Loucy (cell line): Measurements from ENCODE around the gene TRAF3IP3.

Experiments used
- H2AFZ ChIP-seq: fragments of 200-600 bp; sonication (generic); 2 replicates; pipeline ENCODE4 v1.6.0; 2016; ENCODE audit warnings: antibody characterized with exemption, mild to moderate bottlenecking, low read length, moderate library complexity
- H3F3A ChIP-seq: fragments of 200-600 bp; 2 replicates; pipeline ENCODE4 v1.6.0; 2016; ENCODE audit warnings: antibody characterized with exemption, low read depth, mild to moderate bottlenecking
- H3K27me3 ChIP-seq: fragments of 200-600 bp; sonication (generic); 2 replicates; pipeline ENCODE4 v1.6.1; 2014; ENCODE audit warnings: low read length, mild to moderate bottlenecking; ENCODE audit not compliant: insufficient read depth, poor library complexity, severe bottlenecking
- H3K36me3 ChIP-seq: fragments of 200-600 bp; sonication (generic); 2 replicates; pipeline ENCODE4 v1.6.1; 2016; ENCODE audit warnings: low read length; ENCODE audit not compliant: insufficient read depth
- H3K4me1 ChIP-seq: fragments of 200-600 bp; sonication (generic); 2 replicates; pipeline ENCODE4 v1.5.1; 2014; ENCODE audit warnings: low read length, mild to moderate bottlenecking; ENCODE audit not compliant: insufficient read depth, poor library complexity, severe bottlenecking
- H3K4me2 ChIP-seq: fragments of 200-600 bp; sonication (generic); 2 replicates; pipeline ENCODE4 v1.6.0; 2014; ENCODE audit warnings: antibody characterized with exemption, low read length, low read depth, mild to moderate bottlenecking; ENCODE audit not compliant: poor library complexity, severe bottlenecking
- H3K4me3 ChIP-seq: fragments of 200-600 bp; sonication (generic); 2 replicates; pipeline ENCODE4 v1.5.1; 2014; ENCODE audit warnings: low read length, mild to moderate bottlenecking, mixed read lengths; ENCODE audit not compliant: poor library complexity, severe bottlenecking
- H3K79me2 ChIP-seq: fragments of 200-600 bp; sonication (generic); 2 replicates; pipeline ENCODE4 v1.6.1; 2014; ENCODE audit warnings: low read length; ENCODE audit not compliant: insufficient read depth
- H3K9ac ChIP-seq: fragments of 200-600 bp; sonication (generic); 2 replicates; pipeline ENCODE4 v1.6.0; 2014; ENCODE audit warnings: mild to moderate bottlenecking, low read depth, low read length, moderate library complexity; ENCODE audit not compliant: poor library complexity, severe bottlenecking
- H3K9me2 ChIP-seq: fragments of 200-600 bp; sonication (generic); replicated peaks from 2 replicates; pipeline ENCODE4 v1.6.1; 2016; ENCODE audit warnings: low read depth, low read length, mixed read lengths
- H3K9me3 ChIP-seq: fragments of 200-600 bp; sonication (generic); 2 replicates; pipeline ENCODE4 v1.6.1; 2014; ENCODE audit warnings: mild to moderate bottlenecking, antibody characterized with exemption, low read length, low read depth; ENCODE audit not compliant: insufficient read depth
- H4K20me1 ChIP-seq: fragments of 200-600 bp; sonication (generic); 2 replicates; pipeline ENCODE4 v1.6.0; 2014; ENCODE audit warnings: antibody characterized with exemption, low read length, mild to moderate bottlenecking; ENCODE audit not compliant: insufficient read depth, poor library complexity, severe bottlenecking
- EZH2phosphoT487 ChIP-seq: fragments of 200-600 bp; IDR thresholded peaks from 2 replicates; pipeline ENCODE4 v1.6.1; 2018; ENCODE audit warnings: antibody characterized with exemption, mild to moderate bottlenecking, moderate library complexity, borderline replicate concordance
- TF ChIP-seq, protein P1 (sequence below): fragments of 200-600 bp; sonication (generic); conservative IDR thresholded peaks from 2 replicates; pipeline ENCODE4 v1.5.1; 2014; ENCODE audit warnings: mild to moderate bottlenecking, antibody characterized with exemption, low read length

TRAF3IP3 gene

DNA sequence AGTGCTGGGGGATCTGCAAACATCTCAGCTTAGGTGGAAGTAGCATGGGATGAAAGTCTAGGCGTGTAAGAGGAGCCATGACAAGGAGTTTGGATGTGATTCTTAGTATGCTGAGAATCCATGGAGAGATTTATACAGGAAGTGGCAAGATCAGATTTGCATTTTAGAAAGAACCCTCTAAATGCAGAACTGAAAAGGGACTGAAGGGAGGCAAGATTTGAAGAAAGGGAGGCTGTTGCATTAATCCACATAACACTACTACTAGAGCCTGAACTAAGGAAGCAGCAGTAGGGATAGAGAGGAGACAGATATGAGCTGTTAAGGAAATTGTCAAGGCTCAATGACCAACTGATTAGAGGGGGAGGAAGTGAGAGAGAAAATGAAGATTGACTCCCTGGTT is 18.7 kb downstream of the TRAF3IP3 start:
- Histone ChIP-seq H3K9me2 (no peaks in the 10 kb centered on the region), H3K4me2 (no peak overlapping the region), H3K27me3 (no peaks in the 10 kb centered on the region), H3F3A (peaks cover 5% of the 10 kb centered on the region; the same call in 1 of the 2 replicates), H3K36me3 (peaks cover 58% of the 10 kb centered on the region), H3K79me2 (peaks cover 18% of the 10 kb centered on the region), H4K20me1 (peaks cover 5% of the 10 kb centered on the region), H3K9me3 (no peaks in the 10 kb centered on the region), H3K4me1 (peaks cover 8% of the 10 kb centered on the region), H3K9ac (no peak overlapping the region), H3K4me3 (no peak overlapping the region), H2AFZ (no peak overlapping the region)
- TF ChIP-seq, protein P1, sequence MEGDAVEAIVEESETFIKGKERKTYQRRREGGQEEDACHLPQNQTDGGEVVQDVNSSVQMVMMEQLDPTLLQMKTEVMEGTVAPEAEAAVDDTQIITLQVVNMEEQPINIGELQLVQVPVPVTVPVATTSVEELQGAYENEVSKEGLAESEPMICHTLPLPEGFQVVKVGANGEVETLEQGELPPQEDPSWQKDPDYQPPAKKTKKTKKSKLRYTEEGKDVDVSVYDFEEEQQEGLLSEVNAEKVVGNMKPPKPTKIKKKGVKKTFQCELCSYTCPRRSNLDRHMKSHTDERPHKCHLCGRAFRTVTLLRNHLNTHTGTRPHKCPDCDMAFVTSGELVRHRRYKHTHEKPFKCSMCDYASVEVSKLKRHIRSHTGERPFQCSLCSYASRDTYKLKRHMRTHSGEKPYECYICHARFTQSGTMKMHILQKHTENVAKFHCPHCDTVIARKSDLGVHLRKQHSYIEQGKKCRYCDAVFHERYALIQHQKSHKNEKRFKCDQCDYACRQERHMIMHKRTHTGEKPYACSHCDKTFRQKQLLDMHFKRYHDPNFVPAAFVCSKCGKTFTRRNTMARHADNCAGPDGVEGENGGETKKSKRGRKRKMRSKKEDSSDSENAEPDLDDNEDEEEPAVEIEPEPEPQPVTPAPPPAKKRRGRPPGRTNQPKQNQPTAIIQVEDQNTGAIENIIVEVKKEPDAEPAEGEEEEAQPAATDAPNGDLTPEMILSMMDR: no peak
- no peak for TF ChIP-seq EZH2phosphoT487

DNA sequence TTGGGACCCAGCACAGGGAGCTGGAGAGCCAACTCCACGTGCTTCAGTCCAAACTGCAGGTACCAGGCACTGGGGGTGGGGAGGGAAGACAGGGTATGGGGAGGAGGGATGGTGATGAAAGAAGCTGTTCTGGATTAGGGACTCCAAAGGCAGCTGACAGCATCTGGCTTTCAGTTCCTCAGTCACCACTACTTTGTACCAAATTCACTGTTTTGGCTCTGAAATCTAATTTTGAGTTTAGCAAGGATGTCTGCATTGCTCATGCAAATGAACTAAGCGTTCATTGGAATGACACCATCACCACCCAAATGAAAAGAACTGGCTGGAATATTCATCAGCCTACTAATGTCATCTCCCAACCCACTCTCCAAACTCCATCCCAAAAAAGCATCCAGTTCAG is 19.8 kb downstream of the TRAF3IP3 start:
- Histone ChIP-seq H3K4me1 (no peaks in the 10 kb centered on the region), H3K27me3 (no peaks in the 10 kb centered on the region), H3K79me2 (peaks cover 7% of the 10 kb centered on the region), H3K9me2 (no peaks in the 10 kb centered on the region), H3F3A (no peaks in the 10 kb centered on the region), H3K36me3 (peaks cover 64% of the 10 kb centered on the region), H2AFZ (no peak overlapping the region), H3K4me2 (no peak overlapping the region), H3K9ac (no peak overlapping the region), H3K9me3 (no peaks in the 10 kb centered on the region), H3K4me3 (no peak overlapping the region), H4K20me1 (no peaks in the 10 kb centered on the region)
- TF ChIP-seq, protein P1: no peak
- TF ChIP-seq EZH2phosphoT487: no peak

DNA sequence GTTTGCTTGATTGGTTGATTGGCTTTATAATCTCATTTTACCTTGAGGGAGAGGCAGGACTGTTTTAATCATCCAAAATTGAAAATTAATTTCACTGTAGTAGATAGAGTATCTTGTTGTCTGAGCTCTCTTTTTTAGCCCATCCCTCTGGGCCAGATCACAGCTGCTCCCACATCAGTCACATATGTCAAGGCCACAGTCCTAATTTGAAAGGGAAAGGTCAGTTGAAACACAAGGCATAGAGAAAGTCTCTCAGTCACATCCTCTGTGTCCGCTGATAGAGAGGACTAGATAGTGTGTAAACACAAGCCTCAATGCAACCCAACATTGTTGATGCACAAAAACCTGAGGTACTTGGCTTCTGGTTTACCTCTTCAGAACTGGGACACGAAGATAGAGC is 21.7 kb downstream of the TRAF3IP3 start:
- H3K9ac ChIP-seq: no peak overlapping the region
- H3K27me3 ChIP-seq: no peaks in the 10 kb centered on the region
- peaks cover 64% of the 10 kb centered on the region for H3K36me3 ChIP-seq
- H3K9me3 ChIP-seq: no peaks in the 10 kb centered on the region
- H4K20me1 ChIP-seq: no peaks in the 10 kb centered on the region
- no peak overlapping the region for H2AFZ ChIP-seq
- H3K79me2 ChIP-seq: no peaks in the 10 kb centered on the region
- H3K4me1 ChIP-seq: no peaks in the 10 kb centered on the region
- H3K4me2 ChIP-seq: no peak overlapping the region
- no peak for TF ChIP-seq EZH2phosphoT487
- TF ChIP-seq, protein P1: no peak
- no peak overlapping the region for H3K4me3 ChIP-seq
- H3K9me2 ChIP-seq: no peaks in the 10 kb centered on the region
- H3F3A ChIP-seq: no peaks in the 10 kb centered on the region
